Hepatic stellate cell (primary cell): ENCODE data around the gene SCAPER.
"Not testable (repeated sequence)": the region's sequence is repeated elsewhere in the genome, so short reads cannot be mapped to it uniquely, and the experiment has no call there.

Source experiments
- DNase-seq: peaks from one replicate; pipeline ENCODE4 v3.0.0; 2011; ENCODE audit warnings: low spot score

The SCAPER gene

GRCh38 chr15:76904461-76905012 is 603 bp downstream of the SCAPER start:
- peak; percentile 24 for DNase-seq

GRCh38 chr15:76903251-76903681 is 1.9 kb downstream of the SCAPER start:
- peak; percentile 35 for DNase-seq

- no peak for DNase-seq
Measured at GRCh38 chr15:76901965-76902364, 3.2 kb downstream of the SCAPER start.

- DNase-seq: not testable (repeated sequence)
Measured at GRCh38 chr15:76899931-76900310, 5.2 kb downstream of the SCAPER start.

- DNase-seq: not testable (repeated sequence)
Measured at GRCh38 chr15:76899176-76899930, 5.8 kb downstream of the SCAPER start.

- no peak for DNase-seq
Measured at GRCh38 chr15:76898102-76898501, 7.0 kb downstream of the SCAPER start.

GRCh38 chr15:76894174-76894573 is 11.0 kb downstream of the SCAPER start:
- DNase-seq: no peak

- not testable (repeated sequence) for DNase-seq
Measured at GRCh38 chr15:76892836-76893235, 12.3 kb downstream of the SCAPER start.

- not testable (repeated sequence) for DNase-seq
Measured at GRCh38 chr15:76887280-76888141, 17.6 kb downstream of the SCAPER start.

- no peak for DNase-seq
Measured at GRCh38 chr15:76885212-76885611, 19.9 kb downstream of the SCAPER start.

GRCh38 chr15:76875911-76876310 is 29.2 kb downstream of the SCAPER start:
- no peak for DNase-seq

GRCh38 chr15:76873066-76873465 is 32.1 kb downstream of the SCAPER start:
- not testable (repeated sequence) for DNase-seq

GRCh38 chr15:76871930-76872329 is 33.2 kb downstream of the SCAPER start:
- no peak for DNase-seq

GRCh38 chr15:76868740-76869139 is 36.4 kb downstream of the SCAPER start:
- no peak for DNase-seq

GRCh38 chr15:76866716-76867321 is 38.3 kb downstream of the SCAPER start:
- DNase-seq: peak; percentile 8

GRCh38 chr15:76866008-76866407 is 39.1 kb downstream of the SCAPER start:
- no peak for DNase-seq

GRCh38 chr15:76865548-76865991 is 39.6 kb downstream of the SCAPER start:
- no peak for DNase-seq

GRCh38 chr15:76864586-76864985 is 40.6 kb downstream of the SCAPER start:
- no peak for DNase-seq

GRCh38 chr15:76863693-76864092 is 41.4 kb downstream of the SCAPER start:
- no peak for DNase-seq

- no peak for DNase-seq
Measured at GRCh38 chr15:76863123-76863522, 42.0 kb downstream of the SCAPER start.

GRCh38 chr15:76861815-76862397 is 43.2 kb downstream of the SCAPER start:
- DNase-seq: no peak

- DNase-seq: no peak
Measured at GRCh38 chr15:76860201-76860600, 44.9 kb downstream of the SCAPER start.
